Spinal cord (tissue), 10 donors: Measurements from ENCODE around the gene SCAMP4. TPM values are rescaled to one million over a fixed set of nuclear protein-coding genes. Genes with fewer than 3 reads are reported as not detected.

Experiments used
- DNase-seq, 6 donors: peaks; one replicate each; pipeline versions ENCODE4 v3.0.0 to v3.0.0-alpha.2; 2013 to 2015; ENCODE audit warnings: low spot score in 6 of 6, low read depth in 4 of 6
- H3K27ac ChIP-seq: one replicate; pipeline ENCODE4 v1.5.1; 2013; ENCODE audit warnings: low read depth, low read length, control low read depth
- H3K27me3 ChIP-seq: one replicate; pipeline ENCODE4 v1.6.1; 2013; ENCODE audit warnings: low read length; ENCODE audit not compliant: control insufficient read depth, insufficient read depth
- H3K36me3 ChIP-seq: one replicate; pipeline ENCODE4 v1.6.1; 2013; ENCODE audit warnings: low read length; ENCODE audit not compliant: control insufficient read depth, insufficient read depth
- H3K4me1 ChIP-seq: one replicate; pipeline ENCODE4 v1.6.1; 2013; ENCODE audit warnings: low read length; ENCODE audit not compliant: control insufficient read depth, insufficient read depth
- H3K4me3 ChIP-seq: one replicate; pipeline ENCODE4 v1.5.1; 2013; ENCODE audit warnings: low read depth, low read length, control low read depth
- H3K9me3 ChIP-seq: one replicate; pipeline ENCODE4 v1.6.1; 2013; ENCODE audit warnings: low read length; ENCODE audit not compliant: control insufficient read depth, insufficient read depth
- whole genome bisulfite sequencing: methylation state at CpG from one replicate; pipeline ENCODE4 v1.1.5; 2013; ENCODE audit warnings: missing lambda C conversion rate; ENCODE audit not compliant: insufficient coverage; 5-methylcytosine and 5-hydroxymethylcytosine counted together
- polyA plus RNA-seq, 2 donors: library from polyadenylated mRNA; unstranded; fragments of 120-200 nt; gene quantifications; one replicate each; pipeline ENCODE4 v1.2.1, GENCODE V29; 2013; ENCODE audit not compliant: insufficient read length in 2 of 2
- total RNA-seq, 2 donors: library from RNA; depleted of rRNA in 1 of 2; stranded (reverse); fragments of 120-200 nt in 1 of 2; fragments of >200 nt in 1 of 2; gene quantifications; one replicate each; pipeline versions ENCODE4 v1.2.3 to v1.2.4, GENCODE V29; 2013 to 2014
- donor health status: healthy.

Gene SCAMP4
- total and polyA plus RNA-seq, 4 donors = 25.2 to 112 (median 66.6) TPM

- Histone ChIP-seq H3K36me3 (no peaks in the 10 kb centered on the region), H3K4me1 (peaks cover 83% of the 10 kb centered on the region), H3K9me3 (no peaks in the 10 kb centered on the region), H3K27me3 (no peaks in the 10 kb centered on the region), H3K4me3 (peak overlapping the region; percentile 18), H3K27ac (no peak overlapping the region)
- WGBS = 4% methylated on average over 20 of the region's 32 CpGs
- DNase-seq = peak in 2 of 6 donors; percentile 89 to 93
Observed at GRCh38 chr19:1860042-1860775, 45.0 kb upstream of the SCAMP4 start.

- Histone ChIP-seq H3K27ac (peak overlapping the region; percentile 61), H3K36me3 (no peaks in the 10 kb centered on the region), H3K4me3 (peak overlapping the region; percentile 60), H3K9me3 (no peaks in the 10 kb centered on the region), H3K27me3 (no peaks in the 10 kb centered on the region), H3K4me1 (peaks cover 77% of the 10 kb centered on the region)
- WGBS = 36% methylated on average over 25 of the region's 28 CpGs
- no peak for DNase-seq
Observed at GRCh38 chr19:1860821-1861598, 44.2 kb upstream of the SCAMP4 start.

GRCh38 chr19:1861599-1862031, 43.6 kb upstream of the SCAMP4 start:
- 16% methylated on average over 16 of the region's 23 CpGs for WGBS
- Histone ChIP-seq H3K4me1 (peaks cover 71% of the 10 kb centered on the region), H3K27me3 (no peaks in the 10 kb centered on the region)

DNA sequence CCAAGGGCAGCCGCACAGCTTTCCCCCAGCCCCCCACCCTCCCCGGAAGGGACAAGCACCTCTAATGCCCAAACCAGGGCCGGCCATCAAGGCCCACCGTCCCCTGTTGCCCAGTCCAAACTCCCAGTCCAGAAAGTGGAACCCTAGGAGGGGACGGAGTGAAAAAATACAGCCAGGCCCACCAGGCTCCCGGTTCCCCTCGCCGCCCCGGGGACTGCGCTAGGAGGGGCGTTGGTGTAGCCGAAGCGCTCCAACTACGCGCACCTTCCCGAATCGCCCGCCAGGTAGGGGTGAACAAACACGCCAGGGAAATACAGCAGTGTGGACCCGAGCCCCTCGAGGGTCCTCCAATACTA, 43.2 kb upstream of the SCAMP4 start:
- Histone ChIP-seq H3K4me3 (peak overlapping the region; percentile 60), H3K4me1 (peaks cover 68% of the 10 kb centered on the region), H3K27me3 (no peaks in the 10 kb centered on the region), H3K27ac (peak overlapping the region; percentile 61), H3K36me3 (no peaks in the 10 kb centered on the region), H3K9me3 (no peaks in the 10 kb centered on the region)
- no peak for DNase-seq
- 4% methylated on average over 18 of the region's 21 CpGs for WGBS

More at GRCh38 chr19:1861599-1862031, 43.6 kb upstream of the SCAMP4 start:
- DNase-seq = no peak
- no peaks in the 10 kb centered on the region for H3K9me3 ChIP-seq
- peak overlapping the region; percentile 61 for H3K27ac ChIP-seq
- peak overlapping the region; percentile 60 for H3K4me3 ChIP-seq
- H3K36me3 ChIP-seq = no peaks in the 10 kb centered on the region

DNA sequence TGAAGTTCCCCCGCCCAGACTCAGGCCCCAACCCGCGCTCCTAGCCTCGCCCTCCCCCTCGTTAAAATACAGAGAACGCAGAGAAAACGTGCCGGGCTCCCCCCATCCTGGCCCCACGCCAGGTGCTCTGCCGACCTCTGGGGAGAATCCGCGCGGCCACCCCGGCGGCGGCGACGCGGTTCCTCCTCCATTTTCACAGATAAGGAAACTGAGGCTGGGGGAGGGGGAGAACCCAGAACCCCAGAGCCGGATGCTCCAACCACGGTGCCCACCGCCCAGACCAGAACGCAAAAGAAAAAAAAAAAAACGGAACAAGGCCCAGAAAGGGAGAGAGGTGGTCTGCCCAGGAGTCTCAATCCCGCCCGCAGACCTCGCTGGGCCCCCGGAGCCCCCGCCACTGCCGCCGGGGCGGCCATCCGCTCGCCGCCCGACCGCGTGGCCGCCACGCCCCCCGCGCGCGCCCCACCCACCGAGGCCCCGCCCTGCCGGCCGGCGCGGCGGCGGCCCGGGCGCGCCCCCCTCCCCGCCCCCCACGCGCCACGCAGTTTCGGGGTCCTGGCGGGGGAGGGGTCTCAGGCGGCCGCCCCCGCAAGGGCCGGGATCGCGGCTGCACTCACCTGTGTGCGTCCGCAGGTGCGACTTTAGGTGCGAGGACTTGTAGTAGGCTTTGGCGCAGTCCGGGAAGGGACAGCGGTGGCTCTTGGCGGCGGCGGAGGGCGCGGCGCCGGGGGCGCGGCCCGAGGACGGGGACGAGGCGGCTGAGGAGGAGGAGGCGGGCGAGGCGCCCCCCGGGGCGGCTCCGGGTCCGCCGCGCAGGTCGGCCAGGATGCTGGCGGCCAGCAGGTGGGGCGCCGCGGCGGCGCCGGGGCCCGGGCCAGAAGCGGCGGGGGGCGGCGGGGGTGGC, 42.5 kb upstream of the SCAMP4 start:
- peak in 2 of 6 donors; percentile 23 to 64 for DNase-seq
- Histone ChIP-seq H3K27me3 (no peaks in the 10 kb centered on the region), H3K4me3 (peak overlapping the region; percentile 60), H3K27ac (peak overlapping the region; percentile 61), H3K9me3 (no peaks in the 10 kb centered on the region), H3K36me3 (no peaks in the 10 kb centered on the region), H3K4me1 (peaks cover 62% of the 10 kb centered on the region)
- WGBS = under 1% methylated on average over 90 of the region's 109 CpGs

- H3K4me3 ChIP-seq = peak within 1 kb of the TSS; percentile 79
- H3K4me1 ChIP-seq = peaks cover 56% of the 10 kb centered on the region
- no peak for DNase-seq
- peak within 1 kb of the TSS; percentile 90 for H3K27ac ChIP-seq
- no peaks in the 10 kb centered on the region for H3K9me3 ChIP-seq
- WGBS = under 1% methylated on average over 63 of the region's 63 CpGs
- peaks cover 2% of the 10 kb centered on the region for H3K36me3 ChIP-seq
- H3K27me3 ChIP-seq = no peaks in the 10 kb centered on the region
Observed at GRCh38 chr19:1863328-1863637, 41.9 kb upstream of the SCAMP4 start, which contains the start of gene KLF16. Gene KLF16 (minus strand): TSS chr19:1863579. CDS start chr19:1863497, 82 bp downstream.

DNA sequence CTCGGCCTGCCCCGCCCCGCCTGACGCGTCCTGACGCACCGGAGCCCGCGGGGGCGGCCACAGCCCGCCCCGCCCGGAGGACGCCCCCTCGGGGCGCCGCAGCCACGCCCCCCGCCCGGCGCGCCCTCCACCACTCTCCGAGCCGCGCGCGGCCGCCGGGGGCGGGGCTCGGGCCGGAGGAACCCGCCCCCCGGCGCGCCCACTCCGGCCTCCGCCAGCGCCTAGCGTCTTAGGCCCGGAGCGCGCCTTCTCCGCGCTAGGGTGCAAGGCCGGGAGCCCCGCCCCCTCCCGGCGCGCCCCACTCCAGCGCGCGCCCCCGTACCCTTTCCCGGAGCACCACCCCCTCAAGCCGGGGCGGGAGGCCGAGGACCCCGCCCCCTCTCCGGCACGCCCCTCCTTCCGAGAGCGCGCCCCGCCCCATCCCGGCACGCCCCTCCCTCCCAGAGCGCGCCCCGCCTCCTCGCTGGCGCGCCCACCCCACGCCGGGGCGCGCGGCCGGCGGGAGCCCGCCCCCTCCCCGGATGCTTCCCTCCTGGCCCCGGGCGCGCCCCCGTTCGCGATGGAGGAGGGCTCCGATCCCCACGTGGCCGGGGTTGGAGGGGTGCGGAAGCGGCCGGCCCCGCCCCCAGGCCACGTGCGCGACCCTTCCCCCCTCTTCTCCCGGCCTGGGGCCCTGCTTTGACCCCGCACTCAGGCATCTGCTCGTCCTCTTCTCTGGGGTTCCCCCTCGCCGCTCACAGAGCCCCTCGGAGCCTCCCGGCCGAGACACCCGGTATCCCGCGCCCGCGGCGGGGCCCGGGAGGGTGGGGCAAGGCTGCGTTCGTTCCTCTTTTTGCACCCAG, 41.3 kb upstream of the SCAMP4 start:
- peaks cover 2% of the 10 kb centered on the region for H3K36me3 ChIP-seq
- WGBS = under 1% methylated on average over 103 of the region's 115 CpGs
- no peaks in the 10 kb centered on the region for H3K27me3 ChIP-seq
- no peaks in the 10 kb centered on the region for H3K9me3 ChIP-seq
- peak; percentile 72 to 96 (median 84) for DNase-seq
- H3K4me1 ChIP-seq = peaks cover 50% of the 10 kb centered on the region
- H3K4me3 ChIP-seq = peak overlapping the region; percentile 79
- peak overlapping the region; percentile 90 for H3K27ac ChIP-seq

DNA sequence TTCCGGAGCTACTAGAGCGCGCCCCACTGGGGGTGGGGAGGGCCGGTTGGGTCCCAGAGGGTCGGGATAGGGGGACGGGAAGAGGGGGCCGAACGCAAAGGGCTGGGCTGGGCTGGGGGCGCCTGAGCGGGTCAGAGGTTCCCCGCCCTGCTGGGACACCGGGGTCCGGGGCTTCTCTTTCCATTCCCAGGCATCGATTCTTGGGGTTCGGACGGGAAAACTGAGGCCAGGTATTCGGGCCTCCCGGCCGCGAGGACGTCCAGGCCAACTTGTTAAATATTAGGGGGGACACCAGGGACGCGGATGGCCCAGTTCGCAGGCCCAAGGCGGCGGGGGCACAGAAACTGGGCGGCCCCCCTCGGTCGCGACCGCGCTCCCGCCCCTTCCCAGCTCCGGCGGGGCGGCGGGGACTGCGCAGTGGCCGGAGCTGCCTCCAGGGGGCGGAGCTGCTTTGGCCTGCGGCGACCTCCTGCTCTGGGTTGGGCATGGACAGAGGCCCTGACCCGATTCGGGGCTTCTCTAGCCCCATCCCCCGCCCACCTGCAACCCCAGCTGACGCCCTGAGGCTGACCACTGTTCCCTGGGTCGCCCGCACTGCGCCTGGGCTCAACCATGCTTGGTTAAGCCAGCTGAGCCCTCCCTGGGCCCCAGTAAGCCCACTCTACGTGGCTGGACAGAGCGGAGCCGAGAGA, 40.6 kb upstream of the SCAMP4 start:
- no peaks in the 10 kb centered on the region for H3K27me3 ChIP-seq
- peak overlapping the region; percentile 90 for H3K27ac ChIP-seq
- H3K4me1 ChIP-seq = peaks cover 42% of the 10 kb centered on the region
- H3K9me3 ChIP-seq = no peaks in the 10 kb centered on the region
- 4% methylated on average over 44 of the region's 52 CpGs for WGBS
- peaks cover 2% of the 10 kb centered on the region for H3K36me3 ChIP-seq
- DNase-seq = peak in 2 of 6 donors; percentile 37 to 71
- peak overlapping the region; percentile 79 for H3K4me3 ChIP-seq
